Regular cardiac myocyte (primary cell): ENCODE data around the gene LIPJ. TPM values are rescaled to one million over a fixed set of nuclear protein-coding genes. Genes with fewer than 3 reads are reported as not detected.

Source experiments
- total RNA-seq: library from RNA; depleted of rRNA; stranded (reverse); fragments of >200 nt; gene quantifications from 2 replicates; pipeline ENCODE4 v1.2.3, GENCODE V29; 2014

Gene LIPJ
- total RNA-seq, result not detected in 2 replicates

DNA sequence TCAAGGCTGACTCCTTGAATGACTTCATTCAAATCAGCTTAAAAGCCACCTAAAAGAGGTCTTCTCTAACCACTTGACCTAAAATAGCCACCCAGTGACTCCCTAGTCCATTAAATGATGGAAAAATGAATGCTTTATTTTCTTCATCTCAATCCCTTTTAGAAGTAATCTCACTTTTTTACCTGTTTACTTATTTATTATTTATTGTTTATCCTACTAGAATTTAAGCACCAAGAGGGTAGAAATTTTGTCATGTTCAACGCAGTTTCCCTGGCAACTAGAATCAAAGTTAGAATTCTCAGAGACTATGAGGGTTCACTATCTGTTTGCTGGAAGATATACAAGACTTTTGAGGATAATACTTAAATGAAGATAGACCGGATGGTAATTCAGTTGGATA, at the start of gene LIPJ:
Gene LIPJ (plus strand): TSS at position 301 of the 400 bp plus-strand sequence. CDS start 3,926 bp downstream, outside the sequence.

DNA sequence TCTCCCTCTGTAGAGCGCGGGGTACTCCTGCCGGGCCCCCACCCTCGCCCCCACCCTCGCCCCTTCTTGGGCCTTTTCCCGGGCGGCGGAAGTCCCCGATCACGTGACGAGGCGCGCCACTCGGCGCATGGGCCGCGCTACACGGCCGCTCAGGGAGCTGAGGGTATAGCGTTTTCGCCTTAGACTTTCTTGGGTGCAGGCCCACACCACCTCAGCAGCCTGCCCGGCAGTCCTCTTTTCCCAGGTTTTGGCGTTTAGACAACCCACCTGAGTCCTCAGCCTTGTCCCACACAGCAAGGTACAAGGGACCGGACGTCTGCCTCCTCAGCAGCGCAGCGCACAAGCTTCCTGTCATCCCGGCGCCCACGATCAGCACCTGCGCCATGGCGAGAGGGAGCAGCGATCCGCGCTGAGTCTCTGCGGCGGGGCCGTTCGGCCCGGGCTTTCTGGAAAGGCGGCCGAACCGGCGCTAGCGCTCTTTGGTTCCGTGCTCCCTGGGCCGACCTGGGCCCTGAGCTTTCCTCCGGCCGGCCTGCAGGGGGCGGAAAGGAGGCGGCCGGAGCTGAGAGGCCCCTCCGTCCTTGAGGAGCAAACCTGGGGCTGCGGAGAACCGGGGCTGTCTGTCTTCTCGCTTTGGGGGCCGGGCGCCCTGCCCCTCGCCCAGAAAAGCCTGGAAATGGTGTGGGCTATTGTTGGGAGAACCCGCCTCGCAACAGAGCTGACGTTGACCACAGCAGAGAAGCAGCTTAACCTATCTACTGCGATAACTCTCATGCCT, 3.6 kb upstream of the LIPJ start, which contains the start of gene RNLS:
Gene RNLS (minus strand): TSS at position 513 of the 778 bp plus-strand sequence.

Other genes with a start within 250 kb of the LIPJ start
- gene RNLS, start 3.4 kb upstream of the LIPJ start, total RNA-seq, result 15.7 and 21.1 TPM in 2 replicates
- gene LIPF, start 77.7 kb downstream of the LIPJ start, total RNA-seq, result not detected in 2 replicates
- not detected in 2 replicates for gene LIPK, start 119.5 kb downstream of the LIPJ start, total RNA-seq
- not detected in 2 replicates for gene LIPN, start 173.3 kb downstream of the LIPJ start, total RNA-seq
- gene LIPM, start 216.0 kb downstream of the LIPJ start, total RNA-seq, result not detected in 2 replicates